ENCODE measurements around the gene NFE2. TPM values are rescaled to one million over a fixed set of nuclear protein-coding genes. Genes with fewer than 3 reads are reported as not detected.
A peak's percentile ranks its signal among the peaks of the same experiment; 100 is the strongest.

Gene NFE2
- total and polyA plus RNA-seq, 2 donors (not counting 3 experiments of a cell fraction or from before 2014, with no cell fraction given): not detected

- ChIA-PET POLR2A (interaction anchor here (1.3 kb wide), 1 partner anchor 57 kb away, joined by 4 read pairs; the partner anchor contains the start of genes CBX5 and HNRNPA1), CTCF (interaction anchor here (0.5 to 5.4 kb wide), 13 partner anchors 9 to 118 kb away, joined by 3 to 61 read pairs (median 4); partner anchors contain the start of gene COPZ1)
- intact Hi-C loops (cut with micrococcal nuclease) (loop anchor here (1.0 kb wide), 1 partner anchor 41 kb away; no protein-coding TSS in a partner anchor), dilution Hi-C loops (cut with MboI; ENCODE audit: extremely low pct_ligation_motif_present, low sequenced_read_pairs) (no loop called here)
- H3K9ac ChIP-seq (replicated peaks; ENCODE audit: extremely low read depth, insufficient read depth, low read length): no peak overlapping the region
- no peaks in the 10 kb centered on the region for H3K9me3 ChIP-seq (replicated peaks; ENCODE audit: control insufficient read depth, insufficient read depth, low read length)
- no peak overlapping the region for H3K4me2 ChIP-seq (ENCODE audit: insufficient read depth, low read length)
- DNase-seq (ENCODE audit: low read depth, low spot score) (no peak), FAIRE-seq (no peak)
- no peaks in the 10 kb centered on the region for H3K9me1 ChIP-seq (replicated peaks; ENCODE audit: control insufficient read depth, extremely low read depth, insufficient read depth, low read length)
- peaks cover 9% of the 10 kb centered on the region for H3K79me2 ChIP-seq (ENCODE audit: control insufficient read depth, insufficient read depth, low read length)
- no peaks in the 10 kb centered on the region for H4K20me1 ChIP-seq (replicated peaks; ENCODE audit: control insufficient read depth, extremely low read depth, insufficient read depth, low read length)
- no peak overlapping the region for H3K27ac ChIP-seq (ENCODE audit: insufficient read depth, low read depth, low read length)
- no peak overlapping the region for H3K4me3 ChIP-seq (replicated peaks in 1 of 3; ENCODE audit: insufficient read depth in 1 of 3, low read depth in 1 of 3, low read length in 3 of 3)
- no peak overlapping the region for H2AFZ ChIP-seq (ENCODE audit: low read depth, low read length)
- TSS peak; percentile 11 for BruUV-seq (replicated peaks)
- no peaks in the 10 kb centered on the region for H3K27me3 ChIP-seq (ENCODE audit: control insufficient read depth in 2 of 2, insufficient read depth in 2 of 2, low read length in 2 of 2)
- H3K36me3 ChIP-seq (ENCODE audit: control insufficient read depth in 2 of 2, extremely low read depth in 1 of 2, insufficient read depth in 2 of 2, low read length in 2 of 2): peaks cover 10 to 13% of the 10 kb centered on the region in 2 experiments
- H3K4me1 ChIP-seq (ENCODE audit: control insufficient read depth, extremely low read depth, insufficient read depth, low read length): no peaks in the 10 kb centered on the region
- TF ChIP-seq GATA2 (IDR thresholded peaks at IDR 0.05; ENCODE audit: insufficient read depth, insufficient read length, low read depth, low read length) (no peak), MAX (IDR thresholded peaks at IDR 0.05; ENCODE audit: insufficient read depth, insufficient read length) (no peak), JUN (IDR thresholded peaks at IDR 0.05; ENCODE audit: borderline replicate concordance, insufficient read depth, insufficient read length, low read depth) (no peak), CTCF (IDR thresholded peaks at IDR 0.05; ENCODE audit: extremely low read depth in 1 of 2, insufficient read depth in 1 of 2, low read depth in 1 of 2, low read length in 2 of 2) (no peak), EZH2 (IDR thresholded peaks at IDR 0.05; ENCODE audit: borderline replicate concordance, low read depth, low read length, severe bottlenecking) (no peak)
These were observed 37.2 kb upstream of the NFE2 start for GRCh38 chr12:54337854-54338650.
